Measurements from ENCODE around the gene PPP1R10. TPM values are rescaled to one million over a fixed set of nuclear protein-coding genes. Genes with fewer than 3 reads are reported as not detected.

Gene PPP1R10
- total RNA-seq, 2 experiments from 2014 or later = 96.1 to 103 TPM

GRCh38 chr6:30589754-30590358 lies 27.2 kb downstream of the PPP1R10 start:
- CTCF ChIA-PET = interaction anchor here (0.7 to 1.6 kb wide), 8 partner anchors 8 to 141 kb away, joined by 3 to 11 read pairs (median 4); no protein-coding TSS in a partner anchor
- Mint-ChIP-seq H3K4me3 (no peak overlapping the region), H3K27ac (no peak overlapping the region), H3K36me3 (ENCODE audit: low read depth) (peaks cover 73% of the 10 kb centered on the region), H3K27me3 (no peaks in the 10 kb centered on the region), H3K4me1 (peaks cover 3% of the 10 kb centered on the region), H3K9me3 (no peaks in the 10 kb centered on the region)
- POLR2A ChIA-PET = interaction anchor here (0.7 to 2.1 kb wide), 6 partner anchors 11 to 131 kb away, joined by 3 to 6 read pairs (median 3); no protein-coding TSS in a partner anchor
- DNase-seq = no peak

GRCh38 chr6:30583921-30584320 lies 33.1 kb downstream of the PPP1R10 start:
- no peak for DNase-seq
- Mint-ChIP-seq H3K9me3 (no peaks in the 10 kb centered on the region), H3K27me3 (no peaks in the 10 kb centered on the region), H3K27ac (no peak overlapping the region), H3K4me1 (no peaks in the 10 kb centered on the region), H3K4me3 (no peak overlapping the region), H3K36me3 (ENCODE audit: low read depth) (peaks cover 79% of the 10 kb centered on the region)
- CTCF ChIA-PET = interaction anchor here (1.0 to 2.8 kb wide), 3 partner anchors 13 to 100 kb away, joined by 4 to 10 read pairs (median 7); no protein-coding TSS in a partner anchor
- POLR2A ChIA-PET = interaction anchor here (1.0 to 1.7 kb wide), 2 partner anchors 11 to 31 kb away, joined by 4 to 5 read pairs; no protein-coding TSS in a partner anchor

GRCh38 chr6:30578051-30578450 lies 39.0 kb downstream of the PPP1R10 start:
- Mint-ChIP-seq H3K9me3 (no peaks in the 10 kb centered on the region), H3K27ac (no peak overlapping the region), H3K36me3 (ENCODE audit: low read depth) (peaks cover 69% of the 10 kb centered on the region), H3K27me3 (no peaks in the 10 kb centered on the region), H3K4me1 (peaks cover 26% of the 10 kb centered on the region), H3K4me3 (no peak overlapping the region)
- CTCF ChIA-PET = interaction anchor here (0.8 to 1.9 kb wide), 2 partner anchors 19 to 96 kb away, joined by 3 to 8 read pairs; no protein-coding TSS in a partner anchor
- DNase-seq = no peak
- POLR2A ChIA-PET = interaction anchor here (0.6 to 1.8 kb wide), 4 partner anchors 21 to 39 kb away, joined by 3 to 7 read pairs (median 4); partner anchors contain the start of genes GNL1, MRPS18B and PPP1R10

GRCh38 chr6:30573113-30573512 lies 43.9 kb downstream of the PPP1R10 start:
- POLR2A ChIA-PET = interaction anchor here (1.5 kb wide), 1 partner anchor 16 kb away, joined by 5 read pairs; the partner anchor contains the start of genes GNL1 and PRR3

GRCh38 chr6:30572148-30572547 lies 44.9 kb downstream of the PPP1R10 start:
- no peak for DNase-seq
- H3K27me3 Mint-ChIP-seq = no peaks in the 10 kb centered on the region
- CTCF ChIA-PET = interaction anchor here (0.6 kb wide), 1 partner anchor 27 kb away, joined by 3 read pairs; no protein-coding TSS in a partner anchor

More at GRCh38 chr6:30573113-30573512, 43.9 kb downstream of the PPP1R10 start:
- Mint-ChIP-seq H3K27me3 (no peaks in the 10 kb centered on the region), H3K9me3 (no peaks in the 10 kb centered on the region), H3K27ac (peak overlapping the region; percentile 27), H3K4me1 (peaks cover 64% of the 10 kb centered on the region), H3K4me3 (peak overlapping the region; percentile 97), H3K36me3 (ENCODE audit: low read depth) (peaks cover 37% of the 10 kb centered on the region)
- CTCF ChIA-PET = interaction anchor here (2.1 kb wide), 1 partner anchor 91 kb away, joined by 5 read pairs; no protein-coding TSS in a partner anchor
- no peak for DNase-seq

GRCh38 chr6:30571762-30572082 lies 45.3 kb downstream of the PPP1R10 start:
- no peaks in the 10 kb centered on the region for H3K27me3 Mint-ChIP-seq
- DNase-seq = no peak
- peaks cover 23% of the 10 kb centered on the region for H3K36me3 Mint-ChIP-seq (ENCODE audit: low read depth)
- H3K9me3 Mint-ChIP-seq = no peaks in the 10 kb centered on the region
- POLR2A ChIA-PET = interaction anchor here (0.9 to 2.8 kb wide), 15 partner anchors 15 to 505 kb away, joined by 3 to 61 read pairs (median 10); partner anchors contain the start of genes GNL1, MRPS18B, PPP1R11 and PRR3
- CTCF ChIA-PET = interaction anchor here (0.7 to 2.3 kb wide), 10 partner anchors 14 to 159 kb away, joined by 3 to 15 read pairs (median 5); partner anchors contain the start of genes DHX16, GNL1 and PRR3
- peak overlapping the region; percentile 97 for H3K4me3 Mint-ChIP-seq
- H3K27ac Mint-ChIP-seq = peak overlapping the region; percentile 97
- H3K4me1 Mint-ChIP-seq = peaks cover 66% of the 10 kb centered on the region

More at GRCh38 chr6:30572148-30572547, 44.9 kb downstream of the PPP1R10 start:
- POLR2A ChIA-PET = interaction anchor here (0.7 kb wide), 1 partner anchor 15 kb away, joined by 3 read pairs; the partner anchor contains the start of gene PRR3
- H3K27ac Mint-ChIP-seq = peak overlapping the region; percentile 97
- H3K36me3 Mint-ChIP-seq (ENCODE audit: low read depth) = peaks cover 27% of the 10 kb centered on the region
- H3K9me3 Mint-ChIP-seq = no peaks in the 10 kb centered on the region
- H3K4me3 Mint-ChIP-seq = peak overlapping the region; percentile 97
- peaks cover 67% of the 10 kb centered on the region for H3K4me1 Mint-ChIP-seq

- peak; percentile 99 for DNase-seq
- H3K27me3 Mint-ChIP-seq = no peaks in the 10 kb centered on the region
- CTCF ChIA-PET = interaction anchor here (0.7 to 2.3 kb wide), 11 partner anchors 14 to 160 kb away, joined by 3 to 15 read pairs (median 5); partner anchors contain the start of genes DHX16, GNL1 and PRR3
- peaks cover 18% of the 10 kb centered on the region for H3K36me3 Mint-ChIP-seq (ENCODE audit: low read depth)
- H3K4me1 Mint-ChIP-seq = peaks cover 63% of the 10 kb centered on the region
- no peaks in the 10 kb centered on the region for H3K9me3 Mint-ChIP-seq
- POLR2A ChIA-PET = interaction anchor here (0.8 to 2.8 kb wide), 22 partner anchors 9 to 505 kb away, joined by 3 to 61 read pairs (median 5); partner anchors contain the start of genes GNL1, MDC1, MRPS18B and PPP1R11
- peak within 1 kb of the TSS; percentile 97 for H3K27ac Mint-ChIP-seq
- peak within 1 kb of the TSS; percentile 97 for H3K4me3 Mint-ChIP-seq
Measured at GRCh38 chr6:30571075-30571761, 45.8 kb downstream of the PPP1R10 start, which contains the start of gene ABCF1. Gene ABCF1 (plus strand): TSS chr6:30571442. CDS start chr6:30571488, 46 bp downstream.

GRCh38 chr6:30570740-30571074 lies 46.3 kb downstream of the PPP1R10 start:
- H3K36me3 Mint-ChIP-seq (ENCODE audit: low read depth) = peaks cover 18% of the 10 kb centered on the region
- no peak for DNase-seq
- H3K27me3 Mint-ChIP-seq = no peaks in the 10 kb centered on the region
- H3K4me1 Mint-ChIP-seq = peaks cover 63% of the 10 kb centered on the region
- ChIA-PET CTCF (interaction anchor here (0.9 to 2.3 kb wide), 12 partner anchors 13 to 160 kb away, joined by 3 to 15 read pairs (median 5); partner anchors contain the start of genes DHX16, GNL1 and PRR3), POLR2A (interaction anchor here (0.8 to 2.8 kb wide), 23 partner anchors 8 to 504 kb away, joined by 3 to 61 read pairs (median 5); partner anchors contain the start of genes GNL1, MDC1, MRPS18B and PPP1R11)
- H3K27ac Mint-ChIP-seq = peak overlapping the region; percentile 97
- peak overlapping the region; percentile 97 for H3K4me3 Mint-ChIP-seq
- H3K9me3 Mint-ChIP-seq = no peaks in the 10 kb centered on the region

- CTCF ChIA-PET = interaction anchor here (0.9 to 2.3 kb wide), 11 partner anchors 13 to 161 kb away, joined by 3 to 15 read pairs (median 5); partner anchors contain the start of genes DHX16, GNL1 and PRR3
- H3K27me3 Mint-ChIP-seq = no peaks in the 10 kb centered on the region
- H3K4me3 Mint-ChIP-seq = peak overlapping the region; percentile 97
- DNase-seq = no peak
- POLR2A ChIA-PET = interaction anchor here (0.7 to 2.8 kb wide), 19 partner anchors 8 to 150 kb away, joined by 3 to 61 read pairs (median 6); partner anchors contain the start of genes GNL1, MDC1, MRPS18B and PRR3
- no peak overlapping the region for H3K27ac Mint-ChIP-seq
- H3K36me3 Mint-ChIP-seq (ENCODE audit: low read depth) = peaks cover 18% of the 10 kb centered on the region
- H3K4me1 Mint-ChIP-seq = peaks cover 63% of the 10 kb centered on the region
- no peaks in the 10 kb centered on the region for H3K9me3 Mint-ChIP-seq
Measured at GRCh38 chr6:30570263-30570662, 46.8 kb downstream of the PPP1R10 start.

- H3K36me3 Mint-ChIP-seq (ENCODE audit: low read depth) = peaks cover 16% of the 10 kb centered on the region
- no peak for DNase-seq
- peaks cover 50% of the 10 kb centered on the region for H3K4me1 Mint-ChIP-seq
- ChIA-PET CTCF (no interaction called here), POLR2A (no interaction called here)
- H3K4me3 Mint-ChIP-seq = no peak overlapping the region
- no peak overlapping the region for H3K27ac Mint-ChIP-seq
- H3K27me3 Mint-ChIP-seq = no peaks in the 10 kb centered on the region
- H3K9me3 Mint-ChIP-seq = no peaks in the 10 kb centered on the region
Measured at GRCh38 chr6:30568245-30568644, 48.8 kb downstream of the PPP1R10 start.

- CTCF ChIA-PET = interaction anchor here (1.2 to 3.4 kb wide), 2 partner anchors 23 to 34 kb away, joined by 4 to 15 read pairs; no protein-coding TSS in a partner anchor
- H3K4me1 Mint-ChIP-seq = peaks cover 28% of the 10 kb centered on the region
- H3K27ac Mint-ChIP-seq = no peak overlapping the region
- peaks cover 23% of the 10 kb centered on the region for H3K36me3 Mint-ChIP-seq (ENCODE audit: low read depth)
- POLR2A ChIA-PET = interaction anchor here (0.5 to 2.5 kb wide), 5 partner anchors 9 to 52 kb away, joined by 3 to 17 read pairs (median 3); partner anchors contain the start of genes GNL1, MRPS18B, PPP1R10 and PRR3
- no peaks in the 10 kb centered on the region for H3K9me3 Mint-ChIP-seq
- no peaks in the 10 kb centered on the region for H3K27me3 Mint-ChIP-seq
- no peak for DNase-seq
- no peak overlapping the region for H3K4me3 Mint-ChIP-seq
Measured at GRCh38 chr6:30565772-30566171, 51.3 kb downstream of the PPP1R10 start.

- Mint-ChIP-seq H3K4me1 (peaks cover 22% of the 10 kb centered on the region), H3K36me3 (ENCODE audit: low read depth) (peaks cover 32% of the 10 kb centered on the region), H3K27me3 (no peaks in the 10 kb centered on the region), H3K27ac (no peak overlapping the region), H3K4me3 (no peak overlapping the region), H3K9me3 (no peaks in the 10 kb centered on the region)
- CTCF ChIA-PET = interaction anchor here (0.8 to 1.3 kb wide), 2 partner anchors 19 to 34 kb away, joined by 3 to 4 read pairs; no protein-coding TSS in a partner anchor
- POLR2A ChIA-PET = interaction anchor here (1.1 to 1.3 kb wide), 2 partner anchors 43 to 55 kb away, joined by 3 read pairs; no protein-coding TSS in a partner anchor
- DNase-seq = no peak
Measured at GRCh38 chr6:30564114-30564513, 52.9 kb downstream of the PPP1R10 start.

All from activated CD4-positive, alpha-beta memory T cell treated with anti-CD3 and anti-CD28 coated beads, Interleukin-2, amount 10 ng/mL, durations not matched to agents 7 days and 5 days (primary cell).